H9 (cell line): ENCODE data around the gene ABCF2. TPM values are rescaled to one million over a fixed set of nuclear protein-coding genes. Genes with fewer than 3 reads are reported as not detected.
A peak's percentile ranks its signal among the peaks of the same experiment; 100 is the strongest.

Experiments
- DNase-seq: peaks from one replicate; pipeline ENCODE4 v3.0.0-alpha.2; 2017
- H2AFZ ChIP-seq: one replicate; pipeline ENCODE4 v1.6.1; 2013; ENCODE audit warnings: mild to moderate bottlenecking, low read length, control low read depth, moderate library complexity
- H2AK5ac ChIP-seq: 2 replicates; pipeline ENCODE4 v1.6.1; 2013; ENCODE audit warnings: low read length, control low read depth, mixed read lengths; ENCODE audit not compliant: insufficient read length
- H2BK120ac ChIP-seq: one replicate; pipeline ENCODE4 v1.6.1; 2013; ENCODE audit warnings: low read depth, mild to moderate bottlenecking, low read length, control low read depth, inconsistent platforms; ENCODE audit not compliant: poor library complexity, severe bottlenecking
- H2BK12ac ChIP-seq: 2 replicates; pipeline ENCODE4 v1.6.1; 2013; ENCODE audit warnings: low read length, control low read depth, mixed read lengths, low read depth; ENCODE audit not compliant: insufficient read length
- H2BK15ac ChIP-seq: 2 replicates; pipeline ENCODE4 v1.6.1; 2013; ENCODE audit warnings: low read depth, low read length, control low read depth
- H2BK20ac ChIP-seq: one replicate; pipeline ENCODE4 v1.6.1; 2013; ENCODE audit warnings: low read depth, mild to moderate bottlenecking, low read length, control low read depth, inconsistent platforms; ENCODE audit not compliant: poor library complexity, severe bottlenecking
- H2BK5ac ChIP-seq: 2 replicates; pipeline ENCODE4 v1.6.1; 2013; ENCODE audit warnings: low read length, control low read depth, mixed read lengths; ENCODE audit not compliant: insufficient read length
- H3K14ac ChIP-seq: 2 replicates; pipeline ENCODE4 v1.6.1; 2013; ENCODE audit warnings: low read length, control low read depth; ENCODE audit not compliant: insufficient read depth
- H3K18ac ChIP-seq: 2 replicates; pipeline ENCODE4 v1.6.1; 2013; ENCODE audit warnings: low read depth, mild to moderate bottlenecking, mixed read lengths, low read length, control low read depth; ENCODE audit not compliant: insufficient read length
- H3K23ac ChIP-seq: 2 replicates; pipeline ENCODE4 v1.6.1; 2013; ENCODE audit warnings: low read length, control low read depth, mixed read lengths, low read depth; ENCODE audit not compliant: insufficient read length
- H3K23me2 ChIP-seq: 2 replicates; pipeline ENCODE4 v1.6.1; 2013; ENCODE audit warnings: low read depth, mild to moderate bottlenecking, mixed read lengths, low read length, control low read depth; ENCODE audit not compliant: insufficient read length, poor library complexity, severe bottlenecking
- H3K27ac ChIP-seq: 2 replicates; pipeline ENCODE4 v1.5.1; 2013; ENCODE audit warnings: low read length, control low read depth, mixed read lengths, low read depth; ENCODE audit not compliant: insufficient read length
- H3K27me3 ChIP-seq: 2 replicates; pipeline ENCODE4 v1.6.1; 2013; ENCODE audit warnings: low read length, control low read depth, inconsistent platforms; ENCODE audit not compliant: insufficient read depth
- H3K4ac ChIP-seq: 2 replicates; pipeline ENCODE4 v1.6.1; 2013; ENCODE audit warnings: low read depth, mild to moderate bottlenecking, control low read depth, inconsistent platforms, low read length, moderate library complexity
- H3K4me1 ChIP-seq: 2 replicates; pipeline ENCODE4 v1.6.1; 2013; ENCODE audit warnings: low read length, control low read depth, inconsistent platforms; ENCODE audit not compliant: insufficient read depth
- H3K4me2 ChIP-seq: 2 replicates; pipeline ENCODE4 v1.6.1; 2013; ENCODE audit warnings: low read length, control low read depth, mixed read lengths; ENCODE audit not compliant: insufficient read length, insufficient read depth
- H3K56ac ChIP-seq: 2 replicates; pipeline ENCODE4 v1.6.1; 2013; ENCODE audit warnings: low read depth, mild to moderate bottlenecking, mixed read lengths, low read length, control low read depth; ENCODE audit not compliant: insufficient read length
- H3K79me1 ChIP-seq: 2 replicates; pipeline ENCODE4 v1.6.1; 2013; ENCODE audit warnings: low read depth, mild to moderate bottlenecking, moderate library complexity, low read length, control low read depth, inconsistent platforms; ENCODE audit not compliant: insufficient read depth, poor library complexity, severe bottlenecking
- H3K79me2 ChIP-seq: 2 replicates; pipeline ENCODE4 v1.6.1; 2013; ENCODE audit warnings: low read length, control low read depth, inconsistent platforms; ENCODE audit not compliant: insufficient read depth
- H3K9ac ChIP-seq: 2 replicates; pipeline ENCODE4 v1.6.1; 2013; ENCODE audit warnings: low read length, control low read depth, mixed read lengths; ENCODE audit not compliant: insufficient read length; ENCODE audit errors: extremely low read depth
- H3K9me3 ChIP-seq: one replicate; pipeline ENCODE4 v1.6.1; 2013; ENCODE audit warnings: low read depth, low read length, inconsistent platforms; ENCODE audit not compliant: control insufficient read depth
- H3T11ph ChIP-seq: one replicate; pipeline ENCODE4 v1.6.1; 2013; ENCODE audit warnings: mild to moderate bottlenecking, low read length, control low read depth, inconsistent platforms
- H4K20me1 ChIP-seq: one replicate; pipeline ENCODE4 v1.6.1; 2013; ENCODE audit not compliant: control insufficient read depth, insufficient read length, insufficient read depth
- H4K5ac ChIP-seq: 2 replicates; pipeline ENCODE4 v1.6.1; 2013; ENCODE audit warnings: low read depth, mild to moderate bottlenecking, mixed read lengths, low read length, control low read depth; ENCODE audit not compliant: insufficient read length
- H4K8ac ChIP-seq: replicated peaks from 2 replicates; pipeline ENCODE4 v1.6.1; 2013; ENCODE audit warnings: low read length, control low read depth, mixed read lengths, low read depth; ENCODE audit not compliant: insufficient read length
- H4K91ac ChIP-seq: 2 replicates; pipeline ENCODE4 v1.6.1; 2013; ENCODE audit warnings: low read depth, mild to moderate bottlenecking, moderate library complexity, mixed read lengths, low read length, control low read depth; ENCODE audit not compliant: insufficient read length
- H3K27ac Mint-ChIP-seq, 3 experiments: 2 replicates in 2 of 3; 3 replicates in 1 of 3; pipeline ENCODE4 v1.8.0; 2020 to 2021; ENCODE audit warnings: mixed read lengths in 3 of 3, mild to moderate bottlenecking in 1 of 3, moderate library complexity in 1 of 3
- H3K27me3 Mint-ChIP-seq: 2 replicates; pipeline ENCODE4 v1.8.0; 2021; ENCODE audit warnings: low read depth, mild to moderate bottlenecking, moderate library complexity, mixed read lengths
- H3K36me3 Mint-ChIP-seq, 3 experiments: 2 replicates in 2 of 3; 3 replicates in 1 of 3; pipeline ENCODE4 v1.8.0; 2020 to 2021; ENCODE audit warnings: low read depth in 3 of 3, mixed read lengths in 3 of 3; ENCODE audit not compliant: insufficient read depth in 1 of 3
- H3K4me1 Mint-ChIP-seq, 2 experiments: 2 replicates each; pipeline ENCODE4 v1.8.0; 2020; ENCODE audit warnings: mixed read lengths in 2 of 2
- H3K4me3 Mint-ChIP-seq, 2 experiments: 2 replicates in 1 of 2; 3 replicates in 1 of 2; pipeline ENCODE4 v1.8.0; 2020 to 2021; ENCODE audit warnings: mild to moderate bottlenecking in 2 of 2, mixed read lengths in 2 of 2, moderate library complexity in 1 of 2
- H3K9me3 Mint-ChIP-seq, 2 experiments: 2 replicates in 1 of 2; 3 replicates in 1 of 2; pipeline ENCODE4 v1.8.0; 2020; ENCODE audit warnings: mild to moderate bottlenecking in 2 of 2, mixed read lengths in 2 of 2, moderate library complexity in 1 of 2
- WGBS: extraction: QIAGEN DNeasy Blood & Tissue Kit; methylation state at CpG from one replicate; pipeline ENCODE4 v1.1.7; 2013; ENCODE audit warnings: missing lambda C conversion rate, low lambda C conversion rate, mixed read lengths; ENCODE audit not compliant: insufficient read length; ENCODE audit errors: extremely low coverage; 5-methylcytosine and 5-hydroxymethylcytosine counted together
- total RNA-seq: library from RNA; stranded (reverse); gene quantifications from 2 replicates; pipeline ENCODE4 v1.2.1, GENCODE V29; 2021
- TF ChIP-seq, protein P1 (sequence below): fragments of 200-600 bp; sonication (generic); conservative IDR thresholded peaks from 3 replicates; pipeline ENCODE4 v1.8.0; 2021; ENCODE audit warnings: antibody characterized with exemption, mild to moderate bottlenecking

Gene ABCF2
- total RNA-seq, 1 experiment from 2014 or later = 70.1 TPM

DNA sequence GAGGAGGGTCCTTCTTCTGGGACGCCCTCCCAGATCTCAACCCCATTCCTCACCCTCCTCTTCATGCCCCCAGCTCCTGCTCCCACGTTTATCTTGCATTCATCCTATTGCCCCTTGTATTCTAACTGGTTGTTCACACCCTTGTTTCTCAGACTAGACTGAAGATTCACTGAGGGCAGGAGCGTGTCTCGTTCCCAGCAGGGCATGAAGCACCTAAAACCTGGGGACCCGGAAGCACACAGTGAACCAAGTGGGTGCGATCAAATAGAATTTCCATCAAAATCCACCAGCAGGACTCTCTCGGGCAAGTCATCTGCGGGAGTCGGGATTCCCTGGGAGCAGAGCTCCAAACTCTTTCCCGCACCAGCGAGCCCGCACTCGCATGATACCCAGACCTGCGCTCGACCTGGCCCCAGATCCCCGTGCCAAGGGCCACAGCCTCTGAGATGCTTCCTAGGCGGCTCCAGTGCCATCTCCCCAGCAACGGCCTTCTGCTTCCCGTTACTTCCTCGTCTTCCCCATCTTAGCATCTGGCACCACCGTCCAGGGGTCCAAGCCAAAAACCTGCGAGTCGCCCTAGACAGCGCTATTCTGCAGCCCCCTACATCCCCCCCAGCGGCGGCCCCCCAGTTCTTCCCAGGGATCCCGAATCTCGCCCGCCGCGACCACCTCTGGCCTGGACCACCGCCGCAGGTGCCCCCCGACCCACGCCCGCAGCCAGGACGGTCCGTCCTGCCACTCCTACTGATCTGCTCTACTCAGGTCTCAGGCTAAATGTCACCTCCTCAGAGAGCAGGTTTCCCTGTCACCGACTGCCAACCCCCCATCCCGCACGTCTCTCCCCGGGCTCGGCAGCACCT is 53.4 kb downstream of the ABCF2 start:
- H3K14ac ChIP-seq = no peak overlapping the region
- Mint-ChIP-seq H3K36me3 (peaks cover 0 to 3% (median 0%) of the 10 kb centered on the region in 3 experiments; a peak in 2 of 7 replicates), H3K4me1 (peaks cover 4 to 17% of the 10 kb centered on the region in 2 experiments; a peak in 3 of 4 replicates), H3K4me3 (no peak overlapping the region; a peak in 1 of 5 replicates), H3K27me3 (peaks cover 97% of the 10 kb centered on the region), H3K27ac (peak overlapping the region in 1 of 3 experiments; percentile 37; a peak in 1 of 7 replicates), H3K9me3 (peaks cover 19 to 28% of the 10 kb centered on the region in 2 experiments)
- H3K18ac ChIP-seq = no peak overlapping the region
- no peak overlapping the region for H3K27ac ChIP-seq
- H2AK5ac ChIP-seq = no peak overlapping the region
- TF ChIP-seq, protein P1, sequence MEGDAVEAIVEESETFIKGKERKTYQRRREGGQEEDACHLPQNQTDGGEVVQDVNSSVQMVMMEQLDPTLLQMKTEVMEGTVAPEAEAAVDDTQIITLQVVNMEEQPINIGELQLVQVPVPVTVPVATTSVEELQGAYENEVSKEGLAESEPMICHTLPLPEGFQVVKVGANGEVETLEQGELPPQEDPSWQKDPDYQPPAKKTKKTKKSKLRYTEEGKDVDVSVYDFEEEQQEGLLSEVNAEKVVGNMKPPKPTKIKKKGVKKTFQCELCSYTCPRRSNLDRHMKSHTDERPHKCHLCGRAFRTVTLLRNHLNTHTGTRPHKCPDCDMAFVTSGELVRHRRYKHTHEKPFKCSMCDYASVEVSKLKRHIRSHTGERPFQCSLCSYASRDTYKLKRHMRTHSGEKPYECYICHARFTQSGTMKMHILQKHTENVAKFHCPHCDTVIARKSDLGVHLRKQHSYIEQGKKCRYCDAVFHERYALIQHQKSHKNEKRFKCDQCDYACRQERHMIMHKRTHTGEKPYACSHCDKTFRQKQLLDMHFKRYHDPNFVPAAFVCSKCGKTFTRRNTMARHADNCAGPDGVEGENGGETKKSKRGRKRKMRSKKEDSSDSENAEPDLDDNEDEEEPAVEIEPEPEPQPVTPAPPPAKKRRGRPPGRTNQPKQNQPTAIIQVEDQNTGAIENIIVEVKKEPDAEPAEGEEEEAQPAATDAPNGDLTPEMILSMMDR = no peak
- no peak overlapping the region for H2BK5ac ChIP-seq
- H3K4ac ChIP-seq = no peak overlapping the region
- no peak overlapping the region for H2BK15ac ChIP-seq
- H2BK12ac ChIP-seq = no peak overlapping the region
- H4K91ac ChIP-seq = no peak overlapping the region
- H3K4me1 ChIP-seq = no peaks in the 10 kb centered on the region
- H3K27me3 ChIP-seq = peaks cover 16% of the 10 kb centered on the region
- no peak overlapping the region for H3K56ac ChIP-seq
- no peak overlapping the region for H3T11ph ChIP-seq
- H4K20me1 ChIP-seq = no peaks in the 10 kb centered on the region
- H2BK20ac ChIP-seq = no peak overlapping the region
- no peaks in the 10 kb centered on the region for H3K79me2 ChIP-seq
- no peaks in the 10 kb centered on the region for H3K79me1 ChIP-seq
- H4K8ac ChIP-seq = no peak overlapping the region
- no CpG with 5 or more reads among the region's 43 CpGs for WGBS
- no peaks in the 10 kb centered on the region for H3K9me3 ChIP-seq
- no peak overlapping the region for H2AFZ ChIP-seq
- H4K5ac ChIP-seq = no peak overlapping the region
- no peak overlapping the region for H3K23ac ChIP-seq
- no peak overlapping the region for H3K9ac ChIP-seq
- H3K4me2 ChIP-seq = no peak overlapping the region
- no peak for DNase-seq
- no peak overlapping the region for H2BK120ac ChIP-seq
- H3K23me2 ChIP-seq = no peaks in the 10 kb centered on the region
